HFFc6 (cell line): ENCODE results near the gene ARHGEF4. TPM values are rescaled to one million over a fixed set of nuclear protein-coding genes. Genes with fewer than 3 reads are reported as not detected.
A peak's percentile ranks its signal among the peaks of the same experiment; 100 is the strongest.

Experiments
- DNase-seq: peaks from one replicate; pipeline ENCODE4 v3.0.0-alpha.2; 2018
- H3K27ac Mint-ChIP-seq: 2 replicates; pipeline ENCODE4 v1.8.0; 2020; ENCODE audit warnings: mild to moderate bottlenecking, mixed read lengths
- H3K27me3 Mint-ChIP-seq: 2 replicates; pipeline ENCODE4 v1.8.0; 2021; ENCODE audit warnings: mild to moderate bottlenecking, moderate library complexity, mixed read lengths; ENCODE audit not compliant: insufficient read depth
- H3K36me3 Mint-ChIP-seq: 2 replicates; pipeline ENCODE4 v1.8.0; 2021; ENCODE audit warnings: low read depth, mixed read lengths
- H3K4me1 Mint-ChIP-seq: 2 replicates; pipeline ENCODE4 v1.8.0; 2020; ENCODE audit warnings: low read depth, mixed read lengths
- H3K4me3 Mint-ChIP-seq: 2 replicates; pipeline ENCODE4 v1.8.0; 2020; ENCODE audit warnings: mild to moderate bottlenecking, moderate library complexity, mixed read lengths
- H3K9me3 Mint-ChIP-seq: 2 replicates; pipeline ENCODE4 v1.8.0; 2020; ENCODE audit warnings: mild to moderate bottlenecking, mixed read lengths
- total RNA-seq, 6 experiments: library from RNA; stranded (reverse); fragmentation: NEBNext Ultra II Directional; extraction: Animal tissue kit (Norgen Biotek cat#: 25700); gene quantifications; 2 replicates in 1 of 6; 3 replicates in 5 of 6; pipeline ENCODE4 v1.2.3, GENCODE V29; 2021
- TF ChIP-seq, protein P1 (sequence below): fragments of 200-600 bp; sonication (generic); IDR thresholded peaks from 2 replicates; pipeline ENCODE4 v1.5.0; 2021; ENCODE audit warnings: antibody characterized with exemption, mild to moderate bottlenecking

ARHGEF4 gene
- total RNA-seq, 6 experiments from 2014 or later = 0.94 to 2.2 (median 1.4) TPM

DNA sequence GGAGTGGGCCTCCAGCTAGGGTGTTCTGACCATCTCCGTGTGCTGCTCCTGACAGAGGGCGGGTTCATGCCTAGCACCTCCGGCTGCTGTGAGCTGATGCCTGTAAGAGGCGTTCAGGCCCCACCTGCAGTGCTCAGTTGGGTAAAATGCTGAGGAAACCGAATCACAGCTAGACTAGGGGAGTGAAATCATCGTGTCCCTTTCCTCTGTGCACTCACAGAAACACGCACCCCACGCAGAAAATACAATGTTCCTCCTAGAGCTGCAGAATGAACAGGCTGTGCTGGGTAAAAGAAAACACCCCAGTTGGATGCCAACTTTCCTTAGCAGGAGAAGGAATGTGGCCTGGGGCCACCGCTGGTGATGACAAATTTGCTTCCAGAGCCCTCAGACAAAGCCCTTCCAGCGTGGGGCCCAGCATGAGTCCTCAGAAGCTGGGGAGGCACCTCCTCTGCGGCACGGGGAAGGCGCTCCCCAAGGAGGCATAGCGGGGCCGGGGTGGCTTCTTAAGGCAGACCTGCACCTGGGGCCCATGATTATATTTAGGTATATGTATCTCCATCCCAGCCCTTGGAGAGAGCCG lies 16.3 kb upstream of the ARHGEF4 start:
- Mint-ChIP-seq H3K4me1 (peaks cover 9% of the 10 kb centered on the region; the same call in 1 of the 2 replicates), H3K9me3 (no peaks in the 10 kb centered on the region), H3K27ac (no peak overlapping the region), H3K4me3 (no peak overlapping the region), H3K27me3 (peaks cover 11% of the 10 kb centered on the region), H3K36me3 (no peaks in the 10 kb centered on the region)
- no peak for DNase-seq
- TF ChIP-seq, protein P1, sequence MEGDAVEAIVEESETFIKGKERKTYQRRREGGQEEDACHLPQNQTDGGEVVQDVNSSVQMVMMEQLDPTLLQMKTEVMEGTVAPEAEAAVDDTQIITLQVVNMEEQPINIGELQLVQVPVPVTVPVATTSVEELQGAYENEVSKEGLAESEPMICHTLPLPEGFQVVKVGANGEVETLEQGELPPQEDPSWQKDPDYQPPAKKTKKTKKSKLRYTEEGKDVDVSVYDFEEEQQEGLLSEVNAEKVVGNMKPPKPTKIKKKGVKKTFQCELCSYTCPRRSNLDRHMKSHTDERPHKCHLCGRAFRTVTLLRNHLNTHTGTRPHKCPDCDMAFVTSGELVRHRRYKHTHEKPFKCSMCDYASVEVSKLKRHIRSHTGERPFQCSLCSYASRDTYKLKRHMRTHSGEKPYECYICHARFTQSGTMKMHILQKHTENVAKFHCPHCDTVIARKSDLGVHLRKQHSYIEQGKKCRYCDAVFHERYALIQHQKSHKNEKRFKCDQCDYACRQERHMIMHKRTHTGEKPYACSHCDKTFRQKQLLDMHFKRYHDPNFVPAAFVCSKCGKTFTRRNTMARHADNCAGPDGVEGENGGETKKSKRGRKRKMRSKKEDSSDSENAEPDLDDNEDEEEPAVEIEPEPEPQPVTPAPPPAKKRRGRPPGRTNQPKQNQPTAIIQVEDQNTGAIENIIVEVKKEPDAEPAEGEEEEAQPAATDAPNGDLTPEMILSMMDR = no peak

DNA sequence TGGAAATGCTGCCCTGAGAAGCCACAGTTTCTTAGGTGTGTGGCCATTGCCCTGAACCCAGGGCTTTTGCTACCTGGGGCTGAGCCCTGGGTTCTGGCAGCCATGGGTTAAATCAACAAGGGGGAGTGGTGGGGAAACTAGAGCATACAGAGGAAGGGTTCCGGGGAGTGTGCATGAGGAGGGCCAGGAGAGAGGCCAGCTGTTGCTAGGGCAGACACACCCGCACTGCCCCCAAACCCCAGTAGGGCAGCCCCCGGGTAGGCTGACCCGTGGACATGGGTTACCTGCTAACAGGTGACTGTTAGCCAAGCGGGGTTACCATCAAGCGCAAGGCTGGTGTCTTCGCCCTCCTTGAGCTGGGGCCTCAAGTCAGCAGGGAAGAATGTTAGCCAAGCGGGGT lies 14.8 kb upstream of the ARHGEF4 start:
- no peaks in the 10 kb centered on the region for H3K9me3 Mint-ChIP-seq
- no peak for DNase-seq
- H3K4me1 Mint-ChIP-seq = peaks cover 9% of the 10 kb centered on the region; the same call in 1 of the 2 replicates
- no peak overlapping the region for H3K27ac Mint-ChIP-seq
- peaks cover 8% of the 10 kb centered on the region for H3K27me3 Mint-ChIP-seq
- H3K4me3 Mint-ChIP-seq = no peak overlapping the region
- H3K36me3 Mint-ChIP-seq = no peaks in the 10 kb centered on the region
- TF ChIP-seq, protein P1 = no peak

DNA sequence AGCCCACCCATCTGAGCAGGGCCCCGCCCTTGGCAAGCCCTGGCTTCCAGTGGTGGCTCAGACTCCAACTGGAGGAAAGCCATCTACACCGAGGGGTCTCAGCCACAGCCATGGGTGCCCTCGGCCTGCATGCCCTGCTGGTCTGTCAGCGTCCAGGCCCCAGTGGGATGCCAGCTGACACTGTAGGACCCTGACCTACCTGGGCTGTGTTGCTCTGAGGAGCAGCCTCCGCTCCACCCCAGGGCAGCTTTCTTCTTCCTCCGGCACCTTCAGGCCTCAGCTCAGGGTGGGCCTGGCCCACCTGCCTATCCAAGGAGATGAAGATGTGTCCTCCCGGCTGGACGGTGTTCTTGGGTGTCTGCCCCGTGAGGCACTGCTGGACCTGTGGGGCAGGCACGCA lies 13.9 kb upstream of the ARHGEF4 start:
- TF ChIP-seq, protein P1 = no peak
- peaks cover 15% of the 10 kb centered on the region for H3K4me1 Mint-ChIP-seq
- no peaks in the 10 kb centered on the region; the same call in 1 of the 2 replicates for H3K9me3 Mint-ChIP-seq
- H3K36me3 Mint-ChIP-seq = no peaks in the 10 kb centered on the region
- H3K4me3 Mint-ChIP-seq = no peak overlapping the region
- no peak for DNase-seq
- no peak overlapping the region for H3K27ac Mint-ChIP-seq
- peaks cover 8% of the 10 kb centered on the region for H3K27me3 Mint-ChIP-seq

DNA sequence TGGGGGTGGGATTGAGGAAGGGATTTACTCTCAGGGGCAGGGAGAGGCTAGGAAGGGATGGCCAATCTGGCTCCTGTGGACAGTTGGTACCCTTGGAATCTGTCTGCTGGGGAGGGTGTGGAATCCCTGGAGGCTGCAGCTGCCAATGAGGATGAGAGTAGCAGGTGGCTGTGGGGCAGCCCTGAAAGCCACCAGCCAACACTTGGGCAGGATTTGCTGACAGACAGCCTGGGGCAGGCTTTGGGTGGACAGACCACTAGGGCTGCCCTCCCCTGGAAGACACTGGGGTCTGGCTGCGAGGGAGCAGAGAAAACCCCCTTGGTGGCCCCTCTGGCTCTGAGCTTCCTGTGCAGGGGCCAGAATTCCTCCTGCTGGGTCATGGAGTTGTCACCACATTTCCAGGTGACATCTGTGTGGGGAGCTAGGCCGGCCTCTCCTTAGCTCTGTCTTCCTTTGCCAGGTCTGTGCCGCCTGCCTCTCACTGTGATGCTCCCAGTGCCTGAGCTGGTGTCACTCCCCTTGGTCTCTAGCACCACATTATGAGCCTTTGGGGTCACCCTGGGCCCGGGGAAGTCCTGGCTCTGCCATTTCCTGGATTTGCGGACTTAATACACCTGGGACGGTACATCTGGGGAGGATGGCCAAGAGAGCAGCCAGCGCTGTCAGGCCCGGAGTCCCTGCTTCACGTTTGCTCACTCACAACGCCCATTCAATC lies 13.4 kb upstream of the ARHGEF4 start:
- H3K4me1 Mint-ChIP-seq = peaks cover 19% of the 10 kb centered on the region
- DNase-seq = no peak
- H3K27me3 Mint-ChIP-seq = peaks cover 8% of the 10 kb centered on the region
- no peaks in the 10 kb centered on the region; the same call in 1 of the 2 replicates for H3K9me3 Mint-ChIP-seq
- H3K27ac Mint-ChIP-seq = no peak overlapping the region
- H3K4me3 Mint-ChIP-seq = no peak overlapping the region
- H3K36me3 Mint-ChIP-seq = no peaks in the 10 kb centered on the region
- TF ChIP-seq, protein P1 = no peak

DNA sequence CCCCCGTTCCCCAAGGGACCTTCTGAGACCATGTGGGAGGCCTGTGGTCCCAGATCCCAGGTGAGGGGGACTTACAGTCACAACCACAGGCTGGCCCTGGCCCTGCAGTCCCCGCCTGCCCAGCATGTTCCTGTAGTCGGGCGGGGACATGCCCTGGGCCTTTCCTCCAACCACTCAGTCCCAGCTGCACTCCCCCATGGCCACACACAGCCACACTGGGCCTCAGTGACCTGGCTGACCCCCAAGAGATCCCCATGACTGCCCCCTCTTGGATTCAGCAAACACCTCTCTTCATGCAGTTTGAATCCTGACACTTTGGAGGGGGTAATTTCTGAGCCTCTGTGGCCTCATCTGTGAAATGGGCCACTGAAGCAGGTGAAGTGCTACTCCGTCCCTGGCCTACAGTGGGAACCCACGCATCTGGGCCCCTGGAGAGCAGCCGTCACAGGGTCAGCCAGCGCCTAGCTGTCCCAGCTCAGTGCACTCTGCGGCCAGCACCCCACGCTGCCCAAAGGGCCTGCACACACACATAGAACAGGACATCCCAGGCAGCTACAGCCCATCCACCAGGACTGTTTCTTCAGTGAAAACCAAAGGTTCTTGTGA lies 12.7 kb upstream of the ARHGEF4 start:
- no peak overlapping the region; the same call in 1 of the 2 replicates for H3K4me3 Mint-ChIP-seq
- peak overlapping the region; percentile 53; the same call in 1 of the 2 replicates for H3K27ac Mint-ChIP-seq
- no peaks in the 10 kb centered on the region for H3K36me3 Mint-ChIP-seq
- TF ChIP-seq, protein P1 = peak; percentile 14; the same call in 1 of the 2 replicates
- H3K9me3 Mint-ChIP-seq = no peaks in the 10 kb centered on the region; the same call in 1 of the 2 replicates
- H3K27me3 Mint-ChIP-seq = peaks cover 8% of the 10 kb centered on the region
- no peak for DNase-seq
- H3K4me1 Mint-ChIP-seq = peaks cover 23% of the 10 kb centered on the region
